ENCODE measurements around the gene TEX22. TPM values are rescaled to one million over a fixed set of nuclear protein-coding genes. Genes with fewer than 3 reads are reported as not detected.

Gene TEX22
- 0.13 and 0.16 TPM in 2 replicates for total RNA-seq

DNA sequence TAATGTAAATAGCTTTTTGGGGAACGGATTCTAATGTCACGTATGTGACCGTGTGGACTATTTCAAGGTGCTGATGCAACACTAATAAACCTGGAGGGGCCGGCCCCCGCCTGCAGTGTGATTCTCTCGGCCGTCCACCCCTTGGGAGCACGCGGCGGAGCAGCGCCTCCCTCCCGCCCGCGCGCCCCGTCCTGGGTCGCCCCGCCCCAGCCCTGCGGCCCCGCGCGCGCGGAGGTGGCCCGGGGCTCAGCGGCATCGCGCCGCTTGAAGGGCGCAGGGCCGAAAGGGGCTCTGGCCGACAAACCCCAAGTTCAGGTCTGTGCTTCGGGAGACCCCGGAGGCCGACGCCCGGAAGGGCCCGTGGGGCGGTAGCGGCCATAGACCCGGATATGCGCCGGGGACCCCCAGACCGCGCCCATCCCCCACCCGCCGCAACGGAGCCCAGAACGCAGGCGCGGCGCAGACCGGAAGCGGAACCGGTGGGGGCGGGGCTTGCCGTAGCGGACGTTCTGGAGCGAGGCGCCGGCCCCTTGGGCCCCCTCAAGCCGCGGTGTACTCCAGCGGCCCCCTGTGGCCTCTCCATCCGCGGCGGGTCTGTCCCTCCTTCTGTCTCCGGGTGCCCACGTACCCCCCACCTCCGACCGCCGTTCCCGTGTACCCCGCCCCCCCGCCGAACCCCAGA is at the start of gene TEX22:
Gene TEX22 (plus strand): TSS at position 495 of the 682 bp plus-strand sequence. CDS start 803 bp downstream, outside the sequence.

DNA sequence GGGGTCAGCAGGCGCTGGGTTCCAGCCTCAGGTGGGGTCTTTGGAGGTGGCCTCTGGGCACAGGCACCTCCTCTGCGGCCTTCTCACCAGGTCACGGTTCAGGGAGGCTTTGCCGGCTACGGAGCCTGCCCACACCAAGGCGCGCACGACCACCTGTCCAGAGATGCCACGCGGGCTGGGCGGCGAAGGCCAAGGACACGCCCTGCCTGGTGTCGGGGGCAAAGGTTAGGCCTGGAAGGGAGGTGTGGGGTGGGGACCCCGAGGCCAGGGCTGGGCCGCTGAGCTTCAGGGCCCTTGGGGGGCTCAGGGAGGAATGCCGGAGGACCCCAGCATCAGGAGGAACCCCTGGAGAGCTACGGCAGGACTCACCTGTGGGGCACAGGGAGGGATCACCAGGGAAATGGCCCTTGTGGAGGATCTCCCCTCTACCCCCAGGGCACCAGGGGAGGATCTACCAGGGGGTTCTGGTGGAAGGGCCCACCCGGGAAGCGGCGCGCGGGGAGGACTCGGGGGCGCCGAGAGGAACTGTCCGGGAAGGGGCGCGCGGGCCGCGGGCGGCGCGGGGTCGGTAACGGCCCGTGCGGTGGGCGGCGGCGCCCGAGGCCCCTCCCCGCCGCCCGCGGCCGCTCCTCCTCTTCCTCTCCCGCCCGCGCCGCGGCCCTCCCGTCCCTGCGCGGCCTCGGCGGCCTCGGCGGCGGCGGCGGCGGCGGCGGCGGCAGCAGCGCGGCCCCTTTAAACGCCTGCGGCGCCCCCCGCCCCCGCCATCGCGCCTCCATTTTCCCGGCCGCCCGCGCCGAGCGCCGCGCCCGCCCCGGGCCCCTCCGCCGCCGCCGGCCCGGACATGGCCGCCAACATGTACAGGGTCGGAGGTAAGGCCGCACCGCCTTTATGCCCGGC is 21.1 kb downstream of the TEX22 start, which contains the start of gene MTA1:
Gene MTA1 (plus strand): TSS at position 633 of the 897 bp plus-strand sequence. CDS start 209 bp downstream, at position 842.

Other genes starting within 250 kb of the TEX22 start
- 0.65 and 2.4 TPM in 2 replicates for gene JAG2, start 229.8 kb upstream of the TEX22 start, total RNA-seq
- 13.2 and 43.9 TPM in 2 replicates for gene NUDT14, start 217.2 kb upstream of the TEX22 start, total RNA-seq
- gene BTBD6, start 150.0 kb upstream of the TEX22 start, total RNA-seq = 41.7 and 53.9 TPM in 2 replicates
- 18.3 and 34.5 TPM in 2 replicates for gene BRF1, start 97.5 kb upstream of the TEX22 start, total RNA-seq
- 60.0 and 105 TPM in 2 replicates for gene PACS2, start 83.8 kb upstream of the TEX22 start, total RNA-seq
- 66.6 and 77.6 TPM in 2 replicates for gene MTA1, start 21.3 kb downstream of the TEX22 start, total RNA-seq
- gene CRIP2, start 76.3 kb downstream of the TEX22 start, total RNA-seq = 200 and 216 TPM in 2 replicates
- 10.6 and 15.2 TPM in 2 replicates for gene CRIP1, start 88.3 kb downstream of the TEX22 start, total RNA-seq
- gene TEDC1, start 92.7 kb downstream of the TEX22 start, total RNA-seq = 4.3 and 44.2 TPM in 2 replicates
- gene TMEM121, start 128.0 kb downstream of the TEX22 start, total RNA-seq = 5.1 and 8.0 TPM in 2 replicates

All from mesangial cell (primary cell).